IMR-90 (cell line): Measurements from ENCODE around the gene NKAIN1. TPM values are rescaled to one million over a fixed set of nuclear protein-coding genes. Genes with fewer than 3 reads are reported as not detected.
"Not testable (repeated sequence)": the region's sequence is repeated elsewhere in the genome, so short reads cannot be mapped to it uniquely, and the experiment has no call there.

Experiments used
- ATAC-seq: fragments of 200-7000 bp; cut with Tn5 transposase; 2 replicates; pipeline ENCODE4 v1.9.1; 2020; ENCODE audit warnings: low read depth, mild to moderate bottlenecking, moderate library complexity
- BruUV-seq: library from RNA; stranded (reverse); fragments of 400-500 nt; replicated peaks from 2 replicates; lab custom pipeline; 2021; lab: Mats Ljungman, UMichigan
- CTCF ChIA-PET: fragments of 300-600 bp; formaldehyde crosslinking; extraction: SDS; loops from one replicate; lab custom pipeline; 2021; ENCODE audit warnings: antibody characterized with exemption; lab: Yijun Ruan, JAX
- POLR2A ChIA-PET: fragments of 300-600 bp; sonication (Branson Sonifier 250); formaldehyde crosslinking; loops from one replicate; lab custom pipeline; 2022; ENCODE audit warnings: antibody characterized with exemption; ENCODE audit not compliant: unreplicated experiment; lab: Charles Lee
- DNase-seq: peaks from one replicate; pipeline ENCODE4 v3.0.0; 2013
- H2AFZ ChIP-seq: replicated peaks from 2 replicates; pipeline ENCODE3; 2013; ENCODE audit warnings: low read length, mild to moderate bottlenecking; ENCODE audit not compliant: poor library complexity
- H2AK5ac ChIP-seq: 2 replicates; pipeline ENCODE4 v1.6.1; 2013; ENCODE audit warnings: low read depth, low read length, inconsistent platforms
- H2AK9ac ChIP-seq: replicated peaks from 2 replicates; pipeline ENCODE3; 2013; ENCODE audit warnings: mild to moderate bottlenecking, low read depth, low read length, moderate library complexity; ENCODE audit not compliant: poor library complexity
- H2BK120ac ChIP-seq: 2 replicates; pipeline ENCODE4 v1.6.1; 2013; ENCODE audit warnings: low read depth, low read length, inconsistent platforms
- H2BK15ac ChIP-seq: 3 replicates; pipeline ENCODE4 v1.6.1; 2013; ENCODE audit warnings: low read depth, low read length, inconsistent platforms
- H2BK20ac ChIP-seq: 2 replicates; pipeline ENCODE4 v1.6.1; 2013; ENCODE audit warnings: low read depth, mild to moderate bottlenecking, inconsistent platforms, low read length, moderate library complexity
- H2BK5ac ChIP-seq: 2 replicates; pipeline ENCODE4 v1.6.1; 2013; ENCODE audit warnings: mild to moderate bottlenecking, low read depth, low read length, inconsistent platforms; ENCODE audit not compliant: poor library complexity, severe bottlenecking
- H3K14ac ChIP-seq: replicated peaks from 2 replicates; pipeline ENCODE4 v1.6.1; 2013; ENCODE audit warnings: low read depth, low read length, inconsistent platforms
- H3K18ac ChIP-seq: 2 replicates; pipeline ENCODE4 v1.6.1; 2013; ENCODE audit warnings: low read depth, low read length, control low read depth
- H3K23ac ChIP-seq: 2 replicates; pipeline ENCODE4 v1.6.1; 2013; ENCODE audit warnings: low read depth, low read length, inconsistent platforms
- H3K27ac ChIP-seq: 2 replicates; pipeline ENCODE4 v1.5.1; 2013; ENCODE audit warnings: mild to moderate bottlenecking, control low read depth, low read length; ENCODE audit not compliant: insufficient read depth
- H3K27me3 ChIP-seq: 2 replicates; pipeline ENCODE4 v1.6.1; 2013; ENCODE audit warnings: low read length; ENCODE audit not compliant: control insufficient read depth, insufficient read depth
- H3K36me3 ChIP-seq: 2 replicates; pipeline ENCODE4 v1.6.1; 2013; ENCODE audit warnings: low read length, mixed read lengths; ENCODE audit not compliant: control insufficient read depth, insufficient read depth
- H3K4ac ChIP-seq: 2 replicates; pipeline ENCODE4 v1.6.1; 2013; ENCODE audit warnings: low read depth, low read length, inconsistent platforms
- H3K4me1 ChIP-seq: 2 replicates; pipeline ENCODE4 v1.6.1; 2013; ENCODE audit warnings: low read length, mixed read lengths; ENCODE audit not compliant: control insufficient read depth, insufficient read depth
- H3K4me2 ChIP-seq: 2 replicates; pipeline ENCODE4 v1.6.1; 2013; ENCODE audit warnings: low read depth, mild to moderate bottlenecking, control low read depth, low read length, moderate library complexity
- H3K4me3 ChIP-seq: 2 replicates; pipeline ENCODE4 v1.5.1; 2013; ENCODE audit warnings: low read depth, mild to moderate bottlenecking, control low read depth, low read length, moderate library complexity; ENCODE audit not compliant: insufficient read depth
- H3K56ac ChIP-seq: 2 replicates; pipeline ENCODE4 v1.6.1; 2013; ENCODE audit warnings: low read length, inconsistent platforms; ENCODE audit not compliant: insufficient read depth; ENCODE audit errors: extremely low read depth
- H3K79me1 ChIP-seq, 2 experiments: 2 replicates each; pipeline ENCODE4 v1.6.1; 2013; ENCODE audit warnings: low read length in 2 of 2, inconsistent platforms in 1 of 2, low read depth in 1 of 2
- H3K9ac ChIP-seq: 2 replicates; pipeline ENCODE4 v1.6.1; 2013; ENCODE audit warnings: low read depth, low read length, control low read depth
- H3K9me1 ChIP-seq: 2 replicates; pipeline ENCODE4 v1.6.1; 2013; ENCODE audit warnings: low read length, inconsistent platforms; ENCODE audit not compliant: insufficient read depth
- H3K9me3 ChIP-seq: 2 replicates; pipeline ENCODE4 v1.6.1; 2013; ENCODE audit warnings: low read length; ENCODE audit not compliant: control insufficient read depth, insufficient read depth
- H4K20me1 ChIP-seq: 2 replicates; pipeline ENCODE4 v1.6.1; 2013; ENCODE audit warnings: low read length, inconsistent platforms; ENCODE audit not compliant: insufficient read depth
- H4K5ac ChIP-seq: 2 replicates; pipeline ENCODE4 v1.6.1; 2013; ENCODE audit warnings: mild to moderate bottlenecking, low read depth, low read length, control low read depth
- H4K8ac ChIP-seq, 2 experiments: 2 replicates each; pipeline ENCODE4 v1.6.1; 2013; ENCODE audit warnings: low read depth in 2 of 2, low read length in 2 of 2, control low read depth in 1 of 2, inconsistent platforms in 1 of 2
- H4K91ac ChIP-seq: 2 replicates; pipeline ENCODE4 v1.6.1; 2013; ENCODE audit warnings: low read depth, low read length, inconsistent platforms; ENCODE audit not compliant: insufficient read depth
- CHD1 ChIP-seq: IDR thresholded peaks from 2 replicates; pipeline ENCODE4 v1.6.1; 2012; ENCODE audit warnings: low read depth, low read length, improper control_type of control experiment
- MAZ ChIP-seq: IDR thresholded peaks from 2 replicates; pipeline ENCODE4 v1.6.1; 2012; ENCODE audit warnings: low read depth, mild to moderate bottlenecking, low read length, improper control_type of control experiment, moderate library complexity, borderline replicate concordance
- WGBS, 2 experiments: methylation state at CpG; one replicate each; pipeline versions ENCODE4 v1.1.5 to v1.1.7; 2013; ENCODE audit warnings: missing lambda C conversion rate in 2 of 2; ENCODE audit not compliant: insufficient read length in 1 of 2; ENCODE audit errors: extremely low coverage in 2 of 2; 5-methylcytosine and 5-hydroxymethylcytosine counted together
- dilution Hi-C: fragments of 300-500 bp; cut with HindIII; formaldehyde crosslinking; loops from one replicate; pipeline ENCODE4 v1.14.3; 2018; ENCODE audit warnings: low sequenced_read_pairs; ENCODE audit not compliant: unreplicated experiment
- in situ Hi-C: fragments of 300-500 bp; cut with MboI; formaldehyde crosslinking; loops from 3 replicates; pipeline ENCODE4 v1.14.3; 2019; ENCODE audit warnings: low sequenced_read_pairs, inconsistent platforms, mixed read lengths
- intact Hi-C: fragments of 100-400 bp; cut with micrococcal nuclease; formaldehyde crosslinking; loops from 2 replicates; pipeline ENCODE4 v1.10.0; 2022
- polyA plus RNA-seq, 3 experiments: library from polyadenylated mRNA; depleted of rRNA; stranded (reverse); fragments of >200 nt; gene quantifications; 2 replicates each; pipeline ENCODE4 v1.2.3, GENCODE V29; 2012; ENCODE audit warnings: low replicate concordance in 1 of 3
- total RNA-seq: library from RNA; depleted of rRNA; stranded (reverse); fragments of >200 nt; gene quantifications from 2 replicates; pipeline ENCODE4 v1.2.3, GENCODE V29; 2012
- TF ChIP-seq, protein P1 (sequence below): fragments of 150-350 bp; IDR thresholded peaks from 2 replicates; pipeline ENCODE4 v1.6.1; 2016; ENCODE audit warnings: low read depth, mild to moderate bottlenecking, low read length, moderate library complexity, borderline replicate concordance

NKAIN1 gene
- total and polyA plus RNA-seq, 2 of the 4 experiments (the other 2 are of a cell fraction) = under 0.01 to 0.09 TPM

GRCh38 chr1:31140299-31140698 lies 99.4 kb downstream of the NKAIN1 start:
- no peaks in the 10 kb centered on the region for H3K9me1 ChIP-seq
- no peaks in the 10 kb centered on the region for H3K79me1 ChIP-seq
- TF ChIP-seq, protein P1, sequence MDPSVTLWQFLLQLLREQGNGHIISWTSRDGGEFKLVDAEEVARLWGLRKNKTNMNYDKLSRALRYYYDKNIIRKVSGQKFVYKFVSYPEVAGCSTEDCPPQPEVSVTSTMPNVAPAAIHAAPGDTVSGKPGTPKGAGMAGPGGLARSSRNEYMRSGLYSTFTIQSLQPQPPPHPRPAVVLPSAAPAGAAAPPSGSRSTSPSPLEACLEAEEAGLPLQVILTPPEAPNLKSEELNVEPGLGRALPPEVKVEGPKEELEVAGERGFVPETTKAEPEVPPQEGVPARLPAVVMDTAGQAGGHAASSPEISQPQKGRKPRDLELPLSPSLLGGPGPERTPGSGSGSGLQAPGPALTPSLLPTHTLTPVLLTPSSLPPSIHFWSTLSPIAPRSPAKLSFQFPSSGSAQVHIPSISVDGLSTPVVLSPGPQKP = no peak
- no peak for TF ChIP-seq MAZ
- TF ChIP-seq CHD1 = no peak
- no peaks in the 10 kb centered on the region for H3K27me3 ChIP-seq
- H3K56ac ChIP-seq = no peak overlapping the region
- in situ Hi-C loops = no loop called here
- H4K8ac ChIP-seq = no peak overlapping the region
- H3K4me2 ChIP-seq = no peak overlapping the region
- no peak overlapping the region for H2AK9ac ChIP-seq
- no peak overlapping the region for H2BK120ac ChIP-seq
- no peak overlapping the region for H2BK5ac ChIP-seq
- no peaks in the 10 kb centered on the region for H3K4me1 ChIP-seq
- no peaks in the 10 kb centered on the region for H3K36me3 ChIP-seq
- no peak overlapping the region for H2BK20ac ChIP-seq
- H3K18ac ChIP-seq = no peak overlapping the region
- dilution Hi-C loops = no loop called here
- intact Hi-C loops = no loop called here
- no peak overlapping the region for H3K4ac ChIP-seq
- H4K20me1 ChIP-seq = no peaks in the 10 kb centered on the region
- H2AK5ac ChIP-seq = no peak overlapping the region
- H3K4me3 ChIP-seq = no peak overlapping the region
- no peak overlapping the region for H3K9ac ChIP-seq
- no peak overlapping the region for H4K5ac ChIP-seq
- H3K23ac ChIP-seq = no peak overlapping the region
- H3K14ac ChIP-seq = no peak overlapping the region
- CTCF ChIA-PET = no interaction called here
- no peak overlapping the region for H3K27ac ChIP-seq
- no peaks in the 10 kb centered on the region for H3K9me3 ChIP-seq
- H2BK15ac ChIP-seq = no peak overlapping the region
- WGBS, 2 experiments = no CpG with 5 or more reads among the region's 7 CpGs
- no peak for DNase-seq
- no peak overlapping the region for H2AFZ ChIP-seq
- H4K91ac ChIP-seq = no peak overlapping the region
- no peak for ATAC-seq
- BruUV-seq = no TSS peak
- POLR2A ChIA-PET = no interaction called here

DNA sequence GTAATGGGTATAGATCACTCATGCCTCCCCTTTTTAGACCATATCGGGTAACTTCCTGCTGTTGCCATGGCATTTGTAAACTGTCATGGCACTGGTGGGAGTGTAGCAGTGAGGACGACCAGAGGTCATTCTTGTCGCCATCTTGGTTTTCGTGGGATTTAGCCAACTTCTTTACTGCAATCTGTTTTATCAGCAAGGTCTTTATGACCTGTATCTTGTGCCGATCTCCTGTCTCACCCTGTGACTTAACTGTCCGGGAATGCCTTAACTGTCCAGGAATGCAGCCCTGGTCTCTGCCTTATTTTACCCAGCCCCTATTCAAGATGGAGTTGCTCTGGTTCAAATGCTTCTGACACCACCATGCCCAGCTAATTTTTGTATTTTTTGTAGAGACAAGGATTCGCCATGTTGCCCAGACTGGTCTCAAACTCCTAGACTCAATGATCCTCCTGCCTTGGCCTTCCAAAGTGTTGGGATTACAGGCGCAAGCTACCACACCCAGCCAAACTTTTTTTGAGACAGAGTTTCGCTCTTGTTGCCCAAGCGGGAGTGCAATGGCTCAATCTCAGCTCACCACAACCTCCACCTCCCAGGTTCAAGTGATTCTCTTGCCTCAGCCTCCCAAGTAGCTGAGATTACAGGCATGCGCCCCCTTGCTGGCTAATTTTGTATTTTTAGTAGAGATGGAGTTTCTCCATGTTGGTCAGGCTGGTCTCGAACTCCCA lies 100.7 kb downstream of the NKAIN1 start:
- H2AK5ac ChIP-seq, H3K4me3 ChIP-seq, H2BK5ac ChIP-seq, H2BK20ac ChIP-seq, BruUV-seq, H4K91ac ChIP-seq, dilution Hi-C loops, H3K4ac ChIP-seq, H3K27ac ChIP-seq, DNase-seq, H3K18ac ChIP-seq, H3K23ac ChIP-seq, H3K9ac ChIP-seq, H3K4me2 ChIP-seq, in situ Hi-C loops, H2BK15ac ChIP-seq, H3K9me1 ChIP-seq, H3K79me1 ChIP-seq, POLR2A ChIA-PET, H2BK120ac ChIP-seq, ATAC-seq, H4K20me1 ChIP-seq, H4K8ac ChIP-seq, H3K14ac ChIP-seq, H3K36me3 ChIP-seq, H2AFZ ChIP-seq, H2AK9ac ChIP-seq, H3K4me1 ChIP-seq, intact Hi-C loops, H3K56ac ChIP-seq, H4K5ac ChIP-seq, H3K9me3 ChIP-seq, H3K27me3 ChIP-seq: not testable (repeated sequence)
- CTCF ChIA-PET = interaction anchor here (0.6 kb wide), 1 partner anchor 19 kb away, joined by 3 read pairs; no protein-coding TSS in a partner anchor
- WGBS, 2 experiments = 100% methylated on average over 2 of the region's 12 CpGs; no CpG with 5 or more reads in 1 of the 2 experiments
